Skin of body (tissue), 2 donors: ENCODE measurements around the gene FXR2. TPM values are rescaled to one million over a fixed set of nuclear protein-coding genes. Genes with fewer than 3 reads are reported as not detected.
"Not testable (repeated sequence)": the region's sequence is repeated elsewhere in the genome, so short reads cannot be mapped to it uniquely, and the experiment has no call there.

Experiments used
- DNase-seq: peaks from one replicate; lab custom pipeline; 2025; lab: John Stamatoyannopoulos, UW
- total RNA-seq: library from RNA; depleted of rRNA; stranded (reverse); fragments of >200 nt; gene quantifications from one replicate; pipeline ENCODE4 v1.2.3, GENCODE V29; 2014

FXR2 gene
- total RNA-seq, result 25.5 TPM

- peak; percentile 100 for DNase-seq
Observed at GRCh38 chr17:7614425-7615264, at the start of gene FXR2. Gene FXR2, minus strand, starts transcription at chr17:7614897. Its CDS starts 365 bp downstream, at chr17:7614532.

GRCh38 chr17:7656958-7657609 is 42.4 kb upstream of the FXR2 start:
- no peak for DNase-seq

GRCh38 chr17:7655541-7655840 is 40.8 kb upstream of the FXR2 start:
- no peak for DNase-seq

GRCh38 chr17:7654832-7655540 is 40.3 kb upstream of the FXR2 start:
- no peak for DNase-seq

DNA sequence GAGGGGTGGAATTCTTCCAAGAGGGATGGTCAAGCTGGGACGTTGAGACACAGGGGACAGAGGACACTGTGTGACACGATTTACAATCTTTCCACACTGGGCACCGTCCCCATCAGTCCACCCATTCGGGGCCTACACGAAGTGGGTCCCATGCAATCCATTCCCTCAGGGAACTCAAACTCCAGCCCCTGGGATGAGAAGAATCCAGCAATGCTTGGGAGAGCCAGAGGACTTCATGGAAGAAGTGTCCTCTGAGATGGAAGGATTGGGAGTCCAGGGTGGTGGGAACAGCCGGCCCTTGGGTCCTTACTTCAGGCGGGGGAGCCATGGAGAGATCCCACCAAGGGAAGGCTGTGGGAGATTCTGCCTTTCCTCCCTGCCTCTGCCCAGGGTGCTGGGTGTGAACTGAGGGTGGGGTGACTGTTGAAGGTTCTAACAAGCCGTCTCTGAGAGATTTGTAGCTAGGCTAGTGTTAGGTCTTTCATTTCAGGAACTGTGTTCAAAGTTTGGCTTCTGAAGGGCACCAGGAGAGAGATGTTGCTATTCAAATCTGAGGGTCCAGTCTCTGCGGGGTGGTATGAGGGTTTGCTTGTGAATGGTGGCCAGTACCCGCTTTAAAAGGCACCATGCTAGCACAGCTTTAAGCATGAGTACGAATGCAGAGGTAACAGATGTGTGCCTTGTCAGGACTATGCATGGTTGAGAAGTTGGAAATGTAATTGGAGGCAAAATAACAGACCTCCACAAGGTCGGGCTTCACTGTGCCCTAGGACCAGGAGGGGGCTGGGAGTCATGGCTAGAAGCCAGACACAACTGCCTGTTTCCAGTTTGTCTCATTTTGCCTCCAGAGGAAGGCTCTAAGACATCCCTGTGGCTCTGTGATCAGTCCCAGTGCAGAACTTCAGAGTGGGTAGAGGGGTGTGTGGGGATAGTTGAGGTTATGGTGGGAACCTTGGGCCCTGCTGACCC is 38.0 kb upstream of the FXR2 start:
- DNase-seq, result no peak

- DNase-seq, result peak; percentile 53
Observed at GRCh38 chr17:7651665-7652387, 37.1 kb upstream of the FXR2 start.

DNA sequence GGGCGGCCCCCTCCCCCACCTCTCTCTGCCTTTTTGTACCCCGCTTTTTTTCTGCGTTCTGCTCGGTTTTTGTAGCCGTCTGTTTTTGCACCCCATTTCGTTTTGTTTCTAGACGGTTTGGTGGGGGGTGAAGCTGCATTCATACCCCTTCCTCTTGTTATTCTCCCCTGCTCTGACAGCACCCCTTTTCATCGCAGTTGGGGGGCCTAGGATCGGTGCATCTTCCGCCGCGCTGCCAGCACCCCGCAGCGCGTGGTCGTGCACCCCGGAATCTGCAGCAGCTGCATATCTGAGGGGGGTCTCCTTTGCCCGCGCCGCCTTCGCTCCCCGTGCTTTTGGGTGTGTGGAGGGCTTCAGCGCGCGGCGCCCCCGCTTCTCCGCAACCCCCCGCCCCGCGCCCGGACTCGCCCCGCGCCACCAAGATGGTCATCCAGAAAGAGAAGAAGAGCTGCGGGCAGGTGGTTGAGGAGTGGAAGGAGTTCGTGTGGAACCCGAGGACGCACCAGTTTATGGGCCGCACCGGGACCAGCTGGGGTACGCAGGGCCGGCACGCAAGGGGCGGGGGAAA is 36.5 kb upstream of the FXR2 start:
- no peak for DNase-seq

GRCh38 chr17:7650509-7651096 is 35.9 kb upstream of the FXR2 start, which contains the start of gene ATP1B2:
Gene ATP1B2, plus strand, starts transcription at chr17:7650926. Its CDS starts 593 bp downstream, at chr17:7651519.
- no peak for DNase-seq

- no peak for DNase-seq
Observed at GRCh38 chr17:7647018-7647417, 32.3 kb upstream of the FXR2 start.

DNA sequence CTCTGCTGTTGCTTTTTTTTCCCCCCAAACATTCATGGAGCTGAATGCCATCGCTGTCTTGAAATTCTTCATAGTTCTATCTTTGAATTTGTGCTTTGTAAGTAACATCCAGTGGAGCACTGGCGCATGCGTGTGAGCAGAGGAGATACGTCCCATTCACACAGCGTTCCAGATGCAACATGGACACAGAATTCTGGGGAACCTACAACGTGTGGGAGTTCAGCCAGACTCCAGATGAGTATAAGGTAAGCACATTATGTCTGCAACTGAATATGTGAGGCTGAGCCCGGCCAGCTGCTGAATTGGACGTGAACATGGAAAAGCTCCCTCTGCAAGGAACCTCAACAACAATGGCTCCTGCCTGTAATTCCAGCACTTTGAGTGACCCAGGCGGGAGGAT is 31.8 kb upstream of the FXR2 start:
- DNase-seq, result no peak

- no peak for DNase-seq
Observed at GRCh38 chr17:7644775-7645174, 30.1 kb upstream of the FXR2 start.

DNA sequence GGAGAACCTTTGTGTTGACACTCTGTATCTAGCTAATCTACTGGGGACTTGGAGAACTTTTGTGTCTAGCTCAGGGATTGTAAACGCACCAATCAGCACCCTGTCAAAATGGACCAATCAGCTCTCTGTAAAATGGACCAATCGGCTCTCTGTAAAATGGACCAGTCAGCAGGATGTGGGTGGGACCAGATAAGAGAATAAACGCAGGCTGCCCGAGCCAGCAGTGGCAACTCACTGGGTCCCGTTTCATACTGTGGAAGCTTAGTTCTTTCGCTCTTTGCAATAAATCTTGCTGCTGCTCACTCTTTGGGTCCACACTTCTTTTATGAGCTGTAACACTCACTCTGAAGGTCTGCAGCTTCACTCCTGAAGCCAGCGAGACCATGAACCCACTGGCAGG is 26.9 kb upstream of the FXR2 start:
- not testable (repeated sequence) for DNase-seq

DNA sequence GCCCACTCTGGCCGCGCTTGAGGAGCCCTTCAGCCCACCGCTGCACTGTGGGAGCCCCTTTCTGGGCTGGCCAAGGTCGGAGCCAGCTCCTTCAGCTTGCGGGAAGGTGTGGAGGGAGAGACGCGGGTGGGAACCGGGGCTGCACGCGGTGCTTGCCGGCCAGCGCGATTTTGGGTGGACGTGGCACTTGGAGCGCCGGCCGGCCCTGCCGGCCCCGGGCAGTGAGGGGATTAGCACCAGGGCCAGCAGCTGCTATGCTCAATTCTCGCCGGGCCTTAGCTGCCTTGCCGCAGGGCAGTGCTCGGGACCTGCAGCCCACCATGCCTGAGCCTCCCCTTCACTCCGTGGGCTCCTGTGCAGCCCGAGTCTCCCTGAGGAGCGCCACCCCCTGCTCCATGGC is 26.1 kb upstream of the FXR2 start:
- no peak for DNase-seq

- no peak for DNase-seq
Observed at GRCh38 chr17:7636163-7636562, 21.5 kb upstream of the FXR2 start.

- DNase-seq, result no peak
Observed at GRCh38 chr17:7634384-7634783, 19.7 kb upstream of the FXR2 start.

GRCh38 chr17:7633093-7633492 is 18.4 kb upstream of the FXR2 start:
- no peak for DNase-seq

DNA sequence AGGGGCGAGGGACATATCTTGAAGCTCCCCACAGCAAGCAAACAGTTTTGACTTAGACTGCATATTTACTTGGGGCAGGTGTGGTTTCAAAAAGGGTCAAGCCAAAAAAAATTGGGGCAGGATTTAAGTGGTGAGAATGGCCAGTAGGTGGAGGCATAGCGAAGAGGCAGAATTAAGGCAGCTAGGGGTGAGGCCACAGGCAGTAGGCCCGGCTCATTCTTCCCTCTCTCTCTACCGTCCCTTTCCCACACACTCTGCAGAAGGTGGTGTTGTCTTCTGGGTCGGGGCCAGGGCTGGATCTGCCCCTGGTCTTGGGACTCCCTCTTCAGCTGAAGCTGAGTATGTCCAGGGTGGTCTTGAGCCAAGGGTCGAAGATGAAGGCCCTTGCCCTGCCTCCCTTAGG is 17.8 kb upstream of the FXR2 start:
- DNase-seq, result no peak

DNA sequence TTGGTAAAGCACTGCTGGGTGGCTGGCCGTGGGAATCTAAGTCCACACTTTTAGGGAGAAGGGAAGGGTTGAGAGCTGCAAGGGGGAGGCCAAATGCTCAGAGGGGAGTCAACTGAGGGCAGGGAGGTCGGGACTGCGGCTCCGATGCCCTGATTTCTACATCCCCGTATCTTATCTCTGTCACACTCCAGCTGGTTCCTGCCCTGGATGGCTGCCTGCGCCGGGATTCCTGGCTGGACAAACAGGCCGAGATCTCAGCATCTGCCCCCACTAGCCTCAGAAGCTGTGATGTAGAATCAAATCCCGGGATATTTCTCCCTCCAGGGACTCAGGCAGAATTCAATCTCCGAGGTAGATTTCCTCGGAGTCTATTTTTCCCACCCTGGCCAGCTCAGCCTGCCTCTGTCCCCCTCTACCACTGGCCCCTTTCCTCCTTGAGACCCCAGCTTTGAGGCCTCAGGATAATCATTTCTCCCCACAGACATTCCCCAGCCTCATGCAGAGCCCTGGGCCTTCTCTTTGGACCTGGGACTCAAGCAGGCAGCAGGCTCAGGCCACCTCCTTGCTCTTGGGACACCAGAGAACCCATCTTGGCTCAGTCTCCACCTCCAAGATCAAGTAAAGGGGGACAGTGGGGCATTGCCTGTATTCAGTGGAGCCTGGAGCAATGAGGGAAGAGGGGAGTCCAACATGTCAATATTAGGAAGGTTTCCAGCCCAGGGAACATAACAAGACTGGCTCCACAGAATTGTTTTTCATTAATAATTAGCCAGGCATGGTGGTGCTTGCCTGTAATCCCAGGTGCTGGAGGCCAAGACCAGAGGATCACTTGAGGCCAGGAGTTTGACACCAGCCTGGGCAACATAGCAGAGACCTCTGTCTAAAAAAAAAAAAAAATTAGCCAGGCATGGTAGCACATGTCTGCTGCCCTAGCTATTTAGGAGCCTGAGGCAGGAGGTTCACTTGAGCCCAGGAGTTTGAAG is 17.0 kb upstream of the FXR2 start:
- DNase-seq, result no peak
